Ascending aorta (tissue), 2 donors: ENCODE measurements around the gene TEX29. TPM values are rescaled to one million over a fixed set of nuclear protein-coding genes. Genes with fewer than 3 reads are reported as not detected.

Source experiments
- DNase-seq, 2 donors: peaks; one replicate each; pipeline ENCODE4 v3.0.0-alpha.2; 2019; ENCODE audit warnings: low spot score in 2 of 2
- H3K27ac ChIP-seq, 2 donors: fragments of 200-600 bp; sonication (generic); one replicate each; pipeline ENCODE4 v1.5.1; 2016 to 2017; ENCODE audit warnings: mild to moderate bottlenecking in 1 of 2
- H3K27me3 ChIP-seq: fragments of 200-600 bp; sonication (generic); one replicate; pipeline ENCODE4 v1.5.1; 2017
- H3K36me3 ChIP-seq, 2 donors: fragments of 200-600 bp; sonication (generic); one replicate each; pipeline ENCODE4 v1.5.1; 2016
- H3K4me1 ChIP-seq, 2 donors: fragments of 200-600 bp; sonication (generic); one replicate each; pipeline ENCODE4 v1.5.1; 2016 to 2017; ENCODE audit warnings: mild to moderate bottlenecking in 1 of 2
- H3K4me3 ChIP-seq, 2 donors: fragments of 200-600 bp; sonication (generic); one replicate each; pipeline ENCODE4 v1.5.1; 2016 to 2017; ENCODE audit warnings: mild to moderate bottlenecking in 1 of 2
- H3K9me3 ChIP-seq, 2 donors: fragments of 200-600 bp; sonication (generic); one replicate each; pipeline ENCODE4 v1.5.1; 2016
- intact Hi-C: fragments of 100-400 bp; cut with DNase I; formaldehyde crosslinking; loops from one replicate; pipeline ENCODE4 v1.15.1; 2023
- total RNA-seq: library from RNA; depleted of rRNA; stranded (reverse); fragments of >200 nt; gene quantifications from one replicate; pipeline ENCODE4 v1.1.0, GENCODE V29; 2016
- TF ChIP-seq, protein P1 (sequence below), 3 experiments: fragments of 200-600 bp in 2 of 3; fragments of 450-650 bp in 1 of 3; sonication (generic) in 2 of 3; IDR thresholded peaks; one replicate each; pipeline ENCODE4 v1.5.1; 2016 to 2019; ENCODE audit warnings: antibody characterized with exemption in 3 of 3, mild to moderate bottlenecking in 1 of 3, moderate library complexity in 1 of 3

Gene TEX29
- total RNA-seq, 1 donor from 2014 or later: not detected

DNA sequence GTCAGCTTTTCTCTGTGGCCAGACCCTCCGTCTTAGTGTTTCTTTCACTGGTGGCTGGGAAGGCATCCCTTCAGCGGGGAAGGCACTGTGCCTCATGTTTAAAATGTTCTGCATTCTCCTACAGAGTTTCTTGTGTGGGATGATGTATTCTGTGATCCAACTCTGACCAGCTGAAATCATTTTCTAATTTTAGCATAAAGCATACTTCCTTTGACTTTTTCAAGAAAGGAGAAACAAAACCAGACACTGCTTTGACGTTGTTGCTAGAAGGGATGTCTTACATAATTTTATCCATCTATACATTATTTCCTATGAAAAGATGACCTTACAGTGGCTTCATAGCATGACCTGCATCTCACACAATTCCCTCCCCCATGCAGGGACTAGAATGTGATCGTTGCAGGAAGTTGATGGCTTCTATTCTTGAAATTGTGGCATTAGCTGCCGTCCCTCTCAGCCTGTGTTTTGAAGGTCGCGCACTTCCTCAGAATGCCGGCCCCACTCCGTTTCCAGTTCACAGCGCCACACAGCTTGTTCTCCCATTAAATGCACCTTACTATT lies 38.6 kb upstream of the TEX29 start:
- H3K27ac ChIP-seq: peak overlapping the region; percentile 89 to 93
- H3K9me3 ChIP-seq: no peaks in the 10 kb centered on the region
- peak in 1 of 2 donors; percentile 71 for DNase-seq
- H3K27me3 ChIP-seq: no peaks in the 10 kb centered on the region
- intact Hi-C loops: loop anchor here (1.0 to 10.0 kb wide), 8 partner anchors 53 to 570 kb away; partner anchors contain the start of genes ANKRD10 and ING1
- H3K4me3 ChIP-seq: no peak overlapping the region
- peaks cover 52 to 64% of the 10 kb centered on the region in 2 donors for H3K36me3 ChIP-seq
- H3K4me1 ChIP-seq: peaks cover 7 to 35% of the 10 kb centered on the region in 2 donors
- TF ChIP-seq, protein P1, sequence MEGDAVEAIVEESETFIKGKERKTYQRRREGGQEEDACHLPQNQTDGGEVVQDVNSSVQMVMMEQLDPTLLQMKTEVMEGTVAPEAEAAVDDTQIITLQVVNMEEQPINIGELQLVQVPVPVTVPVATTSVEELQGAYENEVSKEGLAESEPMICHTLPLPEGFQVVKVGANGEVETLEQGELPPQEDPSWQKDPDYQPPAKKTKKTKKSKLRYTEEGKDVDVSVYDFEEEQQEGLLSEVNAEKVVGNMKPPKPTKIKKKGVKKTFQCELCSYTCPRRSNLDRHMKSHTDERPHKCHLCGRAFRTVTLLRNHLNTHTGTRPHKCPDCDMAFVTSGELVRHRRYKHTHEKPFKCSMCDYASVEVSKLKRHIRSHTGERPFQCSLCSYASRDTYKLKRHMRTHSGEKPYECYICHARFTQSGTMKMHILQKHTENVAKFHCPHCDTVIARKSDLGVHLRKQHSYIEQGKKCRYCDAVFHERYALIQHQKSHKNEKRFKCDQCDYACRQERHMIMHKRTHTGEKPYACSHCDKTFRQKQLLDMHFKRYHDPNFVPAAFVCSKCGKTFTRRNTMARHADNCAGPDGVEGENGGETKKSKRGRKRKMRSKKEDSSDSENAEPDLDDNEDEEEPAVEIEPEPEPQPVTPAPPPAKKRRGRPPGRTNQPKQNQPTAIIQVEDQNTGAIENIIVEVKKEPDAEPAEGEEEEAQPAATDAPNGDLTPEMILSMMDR (IDR thresholded peaks at IDR 0.05): peak in 1 of 3 experiments; percentile 19

DNA sequence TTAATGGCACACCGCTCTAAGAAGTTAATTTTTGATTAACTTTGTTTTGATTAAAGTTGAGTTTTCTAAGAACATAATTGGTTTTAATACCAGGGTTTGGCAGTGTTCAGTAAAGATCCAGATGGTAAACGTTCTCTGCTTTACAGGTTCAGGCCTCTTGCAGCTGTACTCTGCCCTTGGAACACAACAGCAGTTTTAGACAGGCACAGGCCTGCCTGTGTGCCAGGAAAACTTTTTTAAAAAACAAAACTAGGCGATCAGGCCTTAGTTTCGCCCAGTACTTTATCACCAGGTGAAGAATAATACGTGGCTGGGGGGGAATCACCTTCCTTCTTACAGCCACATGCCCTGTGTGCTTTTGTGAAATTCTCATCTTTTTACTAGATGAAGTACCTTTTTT lies 38.0 kb upstream of the TEX29 start:
- TF ChIP-seq, protein P1 (IDR thresholded peaks at IDR 0.05): no peak
- no peaks in the 10 kb centered on the region for H3K9me3 ChIP-seq
- H3K36me3 ChIP-seq: peaks cover 53 to 67% of the 10 kb centered on the region in 2 donors
- intact Hi-C loops: loop anchor here (2.0 to 10.0 kb wide), 5 partner anchors 166 to 570 kb away; partner anchors contain the start of genes ANKRD10 and ING1
- no peaks in the 10 kb centered on the region for H3K27me3 ChIP-seq
- H3K27ac ChIP-seq: peak overlapping the region; percentile 89 to 93
- peaks cover 7 to 35% of the 10 kb centered on the region in 2 donors for H3K4me1 ChIP-seq
- DNase-seq: no peak
- H3K4me3 ChIP-seq: no peak overlapping the region

DNA sequence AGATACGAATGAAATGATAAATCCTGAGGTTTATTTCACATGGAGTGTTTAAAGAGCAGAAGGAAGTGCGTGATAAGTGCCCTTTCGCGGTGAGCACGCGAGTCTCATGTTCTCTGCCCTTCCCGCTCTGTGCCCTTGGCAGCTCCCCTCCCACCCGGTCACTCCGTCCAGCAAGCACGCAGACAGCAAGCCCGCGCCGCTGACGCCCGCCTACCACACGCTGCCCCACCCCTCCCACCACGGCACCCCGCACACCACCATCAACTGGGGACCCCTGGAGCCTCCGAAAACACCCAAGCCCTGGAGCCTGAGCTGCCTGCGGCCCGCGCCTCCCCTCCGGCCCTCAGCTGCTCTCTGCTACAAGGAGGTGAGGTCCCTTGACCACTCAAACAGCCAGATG lies 37.4 kb upstream of the TEX29 start:
- H3K36me3 ChIP-seq: peaks cover 53 to 67% of the 10 kb centered on the region in 2 donors
- H3K4me3 ChIP-seq: no peak overlapping the region
- TF ChIP-seq, protein P1 (IDR thresholded peaks at IDR 0.05): no peak
- no peaks in the 10 kb centered on the region for H3K9me3 ChIP-seq
- no peaks in the 10 kb centered on the region for H3K27me3 ChIP-seq
- DNase-seq: no peak
- intact Hi-C loops: loop anchor here (2.0 to 10.0 kb wide), 5 partner anchors 166 to 571 kb away; partner anchors contain the start of genes ANKRD10 and ING1
- peaks cover 7 to 35% of the 10 kb centered on the region in 2 donors for H3K4me1 ChIP-seq
- peak overlapping the region; percentile 89 to 93 for H3K27ac ChIP-seq

DNA sequence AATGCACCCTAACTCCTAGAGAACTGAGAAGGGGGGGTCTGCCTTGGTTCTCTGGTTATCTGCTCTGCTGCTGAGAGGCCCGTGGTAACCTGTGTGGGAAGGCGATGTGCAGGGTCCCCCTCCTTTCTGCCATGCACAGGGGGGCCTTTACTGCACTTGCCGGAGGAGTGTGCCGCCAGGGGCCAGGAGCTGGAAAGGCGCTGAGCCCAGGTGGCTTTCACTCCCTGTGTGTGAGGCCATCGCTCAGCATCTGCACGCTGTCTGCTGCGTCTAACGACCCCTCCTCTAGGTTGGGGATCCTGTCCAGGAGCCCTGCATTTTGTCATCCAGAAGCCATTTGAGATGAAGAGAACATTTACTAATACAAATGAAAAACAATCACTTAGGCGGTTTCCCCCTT lies 37.0 kb upstream of the TEX29 start:
- TF ChIP-seq, protein P1 (IDR thresholded peaks at IDR 0.05): no peak
- Histone ChIP-seq H3K27me3 (no peaks in the 10 kb centered on the region), H3K4me3 (no peak overlapping the region), H3K36me3 (peaks cover 53 to 67% of the 10 kb centered on the region in 2 donors), H3K4me1 (peaks cover 7 to 35% of the 10 kb centered on the region in 2 donors), H3K9me3 (no peaks in the 10 kb centered on the region), H3K27ac (peak overlapping the region; percentile 89 to 93)
- DNase-seq: no peak
- intact Hi-C loops: loop anchor here (2.0 to 10.0 kb wide), 5 partner anchors 167 to 571 kb away; partner anchors contain the start of genes ANKRD10 and ING1

DNA sequence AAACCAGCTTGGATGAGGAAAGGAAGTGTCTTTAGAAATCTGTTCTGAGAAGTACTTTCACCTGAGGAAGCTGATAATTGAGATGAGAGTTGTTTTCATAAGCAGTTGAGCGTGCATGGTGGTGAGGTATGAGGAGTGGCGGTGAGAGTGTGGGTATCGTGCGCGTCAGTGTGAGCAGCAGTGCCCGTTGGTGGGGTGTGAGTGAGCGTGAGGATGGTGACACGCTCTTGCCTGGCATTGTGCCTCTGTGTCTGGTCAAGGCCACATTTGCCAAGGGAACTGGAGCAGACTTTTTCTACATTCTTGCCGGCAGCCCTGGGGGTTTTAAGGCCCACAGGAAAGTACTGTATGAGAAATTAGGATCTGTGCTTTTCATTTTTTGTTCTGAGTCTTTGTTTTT lies 36.5 kb upstream of the TEX29 start:
- peaks cover 52 to 66% of the 10 kb centered on the region in 2 donors for H3K36me3 ChIP-seq

More for the DNA sequence above, 36.5 kb upstream of the TEX29 start:
- H3K27ac ChIP-seq: peak overlapping the region; percentile 89 to 93
- H3K9me3 ChIP-seq: no peaks in the 10 kb centered on the region
- peaks cover 7 to 35% of the 10 kb centered on the region in 2 donors for H3K4me1 ChIP-seq
- H3K27me3 ChIP-seq: no peaks in the 10 kb centered on the region
- H3K4me3 ChIP-seq: no peak overlapping the region
- DNase-seq: peak in 1 of 2 donors; percentile 78
- TF ChIP-seq, protein P1 (IDR thresholded peaks at IDR 0.05): no peak
- intact Hi-C loops: loop anchor here (2.0 to 10.0 kb wide), 5 partner anchors 167 to 572 kb away; partner anchors contain the start of genes ANKRD10 and ING1
